OCI-LY7 (cell line): ENCODE results near the gene ARID5B.

Experiments used
- EZH2phosphoT487 ChIP-seq: fragments of 200-600 bp; sonication (generic); IDR thresholded peaks from 2 replicates; pipeline ENCODE4 v1.6.1; 2018; ENCODE audit warnings: low read depth, borderline replicate concordance, mild to moderate bottlenecking, mixed run types, antibody characterized with exemption, low read length, moderate library complexity, mixed read lengths
- TF ChIP-seq, protein P1 (sequence below): fragments of 200-600 bp; sonication (generic); conservative IDR thresholded peaks from 2 replicates; pipeline ENCODE4 v1.5.1; 2014; ENCODE audit warnings: mild to moderate bottlenecking, antibody characterized with exemption, low read length, moderate library complexity, mixed read lengths

- TF ChIP-seq, protein P1, sequence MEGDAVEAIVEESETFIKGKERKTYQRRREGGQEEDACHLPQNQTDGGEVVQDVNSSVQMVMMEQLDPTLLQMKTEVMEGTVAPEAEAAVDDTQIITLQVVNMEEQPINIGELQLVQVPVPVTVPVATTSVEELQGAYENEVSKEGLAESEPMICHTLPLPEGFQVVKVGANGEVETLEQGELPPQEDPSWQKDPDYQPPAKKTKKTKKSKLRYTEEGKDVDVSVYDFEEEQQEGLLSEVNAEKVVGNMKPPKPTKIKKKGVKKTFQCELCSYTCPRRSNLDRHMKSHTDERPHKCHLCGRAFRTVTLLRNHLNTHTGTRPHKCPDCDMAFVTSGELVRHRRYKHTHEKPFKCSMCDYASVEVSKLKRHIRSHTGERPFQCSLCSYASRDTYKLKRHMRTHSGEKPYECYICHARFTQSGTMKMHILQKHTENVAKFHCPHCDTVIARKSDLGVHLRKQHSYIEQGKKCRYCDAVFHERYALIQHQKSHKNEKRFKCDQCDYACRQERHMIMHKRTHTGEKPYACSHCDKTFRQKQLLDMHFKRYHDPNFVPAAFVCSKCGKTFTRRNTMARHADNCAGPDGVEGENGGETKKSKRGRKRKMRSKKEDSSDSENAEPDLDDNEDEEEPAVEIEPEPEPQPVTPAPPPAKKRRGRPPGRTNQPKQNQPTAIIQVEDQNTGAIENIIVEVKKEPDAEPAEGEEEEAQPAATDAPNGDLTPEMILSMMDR, result no peak
- TF ChIP-seq EZH2phosphoT487, result no peak
Observed at GRCh38 chr10:61981460-61981859, 80.0 kb downstream of the ARID5B start.
